ENCODE data around the gene IL17RC.

DNA sequence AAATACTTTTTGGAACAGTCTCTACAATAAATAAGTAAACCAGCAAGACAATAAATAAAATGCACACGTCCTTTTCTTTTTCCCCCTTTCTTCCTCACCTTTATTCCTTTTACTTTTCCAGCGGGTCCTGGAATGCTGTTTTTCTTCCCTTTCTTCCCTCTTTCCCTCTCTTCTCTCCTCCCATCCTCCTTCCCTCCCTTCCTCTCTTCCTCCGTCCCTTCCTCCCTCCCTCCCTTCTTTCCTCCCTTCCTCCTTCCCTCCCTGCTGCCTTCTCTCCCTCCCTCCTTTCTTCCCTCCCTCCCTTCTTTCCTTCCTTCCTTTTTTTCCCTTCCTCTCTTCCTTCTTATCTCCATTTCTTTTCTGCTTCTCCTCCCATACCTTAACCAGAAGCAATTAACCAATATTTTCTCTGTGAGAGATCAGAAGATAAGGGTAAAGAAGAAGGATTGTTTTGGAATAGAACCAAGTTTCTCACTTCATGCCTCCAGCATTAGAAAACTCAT is 17.6 kb upstream of the IL17RC start:
- TF ChIP-seq, protein P1, sequence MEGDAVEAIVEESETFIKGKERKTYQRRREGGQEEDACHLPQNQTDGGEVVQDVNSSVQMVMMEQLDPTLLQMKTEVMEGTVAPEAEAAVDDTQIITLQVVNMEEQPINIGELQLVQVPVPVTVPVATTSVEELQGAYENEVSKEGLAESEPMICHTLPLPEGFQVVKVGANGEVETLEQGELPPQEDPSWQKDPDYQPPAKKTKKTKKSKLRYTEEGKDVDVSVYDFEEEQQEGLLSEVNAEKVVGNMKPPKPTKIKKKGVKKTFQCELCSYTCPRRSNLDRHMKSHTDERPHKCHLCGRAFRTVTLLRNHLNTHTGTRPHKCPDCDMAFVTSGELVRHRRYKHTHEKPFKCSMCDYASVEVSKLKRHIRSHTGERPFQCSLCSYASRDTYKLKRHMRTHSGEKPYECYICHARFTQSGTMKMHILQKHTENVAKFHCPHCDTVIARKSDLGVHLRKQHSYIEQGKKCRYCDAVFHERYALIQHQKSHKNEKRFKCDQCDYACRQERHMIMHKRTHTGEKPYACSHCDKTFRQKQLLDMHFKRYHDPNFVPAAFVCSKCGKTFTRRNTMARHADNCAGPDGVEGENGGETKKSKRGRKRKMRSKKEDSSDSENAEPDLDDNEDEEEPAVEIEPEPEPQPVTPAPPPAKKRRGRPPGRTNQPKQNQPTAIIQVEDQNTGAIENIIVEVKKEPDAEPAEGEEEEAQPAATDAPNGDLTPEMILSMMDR (IDR thresholded peaks at IDR 0.05): no peak
- TF ChIP-seq EZH2phosphoT487 (IDR thresholded peaks at IDR 0.05): no peak
